H1 (cell line): Measurements from ENCODE around the gene WNT9A. TPM values are rescaled to one million over a fixed set of nuclear protein-coding genes. Genes with fewer than 3 reads are reported as not detected.

Source experiments
- CTCF ChIA-PET: fragments of 300-600 bp; sonication (Branson Sonifier 250); formaldehyde crosslinking; loops from one replicate; lab custom pipeline; 2021; ENCODE audit not compliant: partially characterized antibody; lab: Charles Lee
- POLR2A ChIA-PET: fragments of 300-600 bp; sonication (Branson Sonifier 250); formaldehyde crosslinking; loops from one replicate; lab custom pipeline; 2021; ENCODE audit warnings: inconsistent platforms; ENCODE audit not compliant: partially characterized antibody; lab: Charles Lee
- DNase-seq, 2 experiments: peaks; one replicate each; pipeline versions ENCODE4 v3.0.0 to v3.0.0-alpha.2; 2010 to 2022; ENCODE audit warnings: low spot score in 2 of 2, low read depth in 1 of 2, mixed read lengths in 1 of 2
- FAIRE-seq: peaks from 2 replicates; lab custom pipeline; 2011; peaks lifted over from hg19 to GRCh38; lab: Jason Lieb, UNC
- H2AFZ ChIP-seq: 2 replicates; pipeline ENCODE4 v1.8.1; 2012; ENCODE audit warnings: low read length, inconsistent platforms
- H2AK5ac ChIP-seq: 2 replicates; pipeline ENCODE4 v1.6.1; 2013; ENCODE audit warnings: low read depth, low read length
- H2BK120ac ChIP-seq: replicated peaks from 2 replicates; pipeline ENCODE3; 2013; ENCODE audit warnings: low read depth, low read length, inconsistent platforms
- H2BK12ac ChIP-seq: 2 replicates; pipeline ENCODE4 v1.6.1; 2013; ENCODE audit warnings: low read depth, low read length
- H2BK15ac ChIP-seq: 2 replicates; pipeline ENCODE4 v1.6.1; 2013; ENCODE audit warnings: low read length
- H2BK20ac ChIP-seq: 2 replicates; pipeline ENCODE4 v1.6.1; 2013; ENCODE audit warnings: low read length
- H2BK5ac ChIP-seq: 2 replicates; pipeline ENCODE4 v1.6.1; 2013; ENCODE audit warnings: low read depth, low read length
- H3K14ac ChIP-seq: 2 replicates; pipeline ENCODE4 v1.6.1; 2013; ENCODE audit warnings: inconsistent platforms; ENCODE audit not compliant: insufficient read length
- H3K18ac ChIP-seq: 2 replicates; pipeline ENCODE4 v1.6.1; 2013; ENCODE audit warnings: low read length; ENCODE audit errors: extremely low read depth
- H3K23ac ChIP-seq: 2 replicates; pipeline ENCODE4 v1.6.1; 2013; ENCODE audit warnings: inconsistent platforms; ENCODE audit not compliant: insufficient read length
- H3K23me2 ChIP-seq: 2 replicates; pipeline ENCODE4 v1.6.1; 2013; ENCODE audit warnings: low read depth, low read length
- H3K27ac ChIP-seq: 2 replicates; pipeline ENCODE4 v1.6.1; 2011; ENCODE audit warnings: low read depth, low read length, inconsistent platforms
- H3K27me3 ChIP-seq, 4 experiments: replicated peaks in 1 of 4; 1 replicate in 1 of 4; 2 replicates in 3 of 4; pipeline versions ENCODE4 v1.6.1 to v1.8.1; 2011 to 2013; ENCODE audit warnings: low read length in 3 of 4, mild to moderate bottlenecking in 3 of 4, inconsistent platforms in 2 of 4, mixed read lengths in 2 of 4, moderate library complexity in 1 of 4; ENCODE audit not compliant: control insufficient read depth in 3 of 4, insufficient read depth in 3 of 4; ENCODE audit errors: extremely low read depth in 1 of 4
- H3K36me3 ChIP-seq, 4 experiments: 2 replicates each; pipeline versions ENCODE4 v1.6.1 to v1.8.1; 2011 to 2013; ENCODE audit warnings: mild to moderate bottlenecking in 4 of 4, low read length in 3 of 4, moderate library complexity in 2 of 4, control low read depth in 1 of 4, inconsistent platforms in 1 of 4; ENCODE audit not compliant: insufficient read depth in 4 of 4, control insufficient read depth in 2 of 4
- H3K4ac ChIP-seq: replicated peaks from 2 replicates; pipeline ENCODE3; 2013; ENCODE audit warnings: low read length, low read depth, mixed read lengths, inconsistent platforms; ENCODE audit not compliant: insufficient read length
- H3K4me1 ChIP-seq, 4 experiments: replicated peaks in 1 of 4; 1 replicate in 1 of 4; 2 replicates in 3 of 4; pipeline versions ENCODE4 v1.6.1 to v1.8.1; 2011 to 2013; ENCODE audit warnings: low read length in 3 of 4, inconsistent platforms in 2 of 4, mixed read lengths in 1 of 4; ENCODE audit not compliant: insufficient read depth in 4 of 4, control insufficient read depth in 3 of 4
- H3K4me2 ChIP-seq, 2 experiments: 2 replicates each; pipeline versions ENCODE4 v1.6.1 to v1.8.1; 2011 to 2013; ENCODE audit warnings: low read depth in 2 of 2, low read length in 2 of 2, control low read depth in 1 of 2, inconsistent platforms in 1 of 2, mild to moderate bottlenecking in 1 of 2; ENCODE audit not compliant: insufficient read depth in 1 of 2
- H3K4me3 ChIP-seq, 4 experiments: fragments of 200-600, 300-600 bp in 1 of 4; sonication (generic), shearing (Covaris generic), sonication (Bioruptor Twin) in 1 of 4; 2 replicates each; pipeline versions ENCODE4 v1.5.1 to v1.8.1; 2011 to 2016; ENCODE audit warnings: low read length in 4 of 4, low read depth in 3 of 4, control low read depth in 2 of 4, inconsistent platforms in 2 of 4, mild to moderate bottlenecking in 2 of 4, mixed read lengths in 1 of 4, moderate library complexity in 1 of 4; ENCODE audit not compliant: insufficient read depth in 2 of 4; ENCODE audit errors: extremely low read depth in 1 of 4
- H3K56ac ChIP-seq: replicated peaks from 2 replicates; pipeline ENCODE3; 2013; ENCODE audit warnings: low read depth, mild to moderate bottlenecking, mixed read lengths, low read length, inconsistent platforms; ENCODE audit not compliant: insufficient read length
- H3K79me1 ChIP-seq: 2 replicates; pipeline ENCODE4 v1.6.1; 2013; ENCODE audit warnings: low read depth, low read length, control low read depth
- H3K79me2 ChIP-seq, 2 experiments: 2 replicates each; pipeline versions ENCODE4 v1.6.1 to v1.8.1; 2012 to 2013; ENCODE audit warnings: low read length in 2 of 2, mild to moderate bottlenecking in 2 of 2, inconsistent platforms in 1 of 2; ENCODE audit not compliant: insufficient read depth in 2 of 2, control insufficient read depth in 1 of 2
- H3K9ac ChIP-seq, 4 experiments: replicated peaks in 1 of 4; 1 replicate in 1 of 4; 2 replicates in 3 of 4; pipeline versions ENCODE4 v1.6.1 to v1.8.1; 2011 to 2013; ENCODE audit warnings: low read depth in 3 of 4, low read length in 3 of 4, control low read depth in 2 of 4, mild to moderate bottlenecking in 2 of 4, moderate library complexity in 2 of 4, inconsistent platforms in 1 of 4; ENCODE audit errors: extremely low read depth in 1 of 4
- H3K9me3 ChIP-seq, 2 experiments: 2 replicates each; pipeline versions ENCODE4 v1.6.1 to v1.8.1; 2012 to 2013; ENCODE audit warnings: mild to moderate bottlenecking in 2 of 2, moderate library complexity in 2 of 2, control low read depth in 1 of 2, inconsistent platforms in 1 of 2, low read depth in 1 of 2, low read length in 1 of 2, mixed read lengths in 1 of 2; ENCODE audit not compliant: insufficient read depth in 2 of 2
- H4K20me1 ChIP-seq, 2 experiments: replicated peaks in 1 of 2; 2 replicates each; pipeline versions ENCODE3 to v1.8.1; 2011 to 2013; ENCODE audit warnings: inconsistent platforms in 2 of 2, low read length in 2 of 2, mild to moderate bottlenecking in 1 of 2; ENCODE audit not compliant: insufficient read depth in 2 of 2, control insufficient read depth in 1 of 2
- H4K5ac ChIP-seq: 2 replicates; pipeline ENCODE4 v1.6.1; 2013; ENCODE audit warnings: low read length, low read depth, mixed read lengths, inconsistent platforms; ENCODE audit not compliant: insufficient read length
- H4K8ac ChIP-seq: 2 replicates; pipeline ENCODE4 v1.8.0; 2013; ENCODE audit warnings: mild to moderate bottlenecking, moderate library complexity, low read length, inconsistent platforms; ENCODE audit not compliant: insufficient read depth; ENCODE audit errors: extremely low read depth
- H4K91ac ChIP-seq: replicated peaks from 2 replicates; pipeline ENCODE3; 2013; ENCODE audit warnings: low read length, mixed read lengths, inconsistent platforms; ENCODE audit not compliant: insufficient read length
- EP300 ChIP-seq, 2 experiments: IDR thresholded peaks; 1 replicate in 1 of 2; 2 replicates in 1 of 2; pipeline ENCODE4 v1.6.1; 2011 to 2012; ENCODE audit warnings: low read depth in 2 of 2, low read length in 2 of 2, mild to moderate bottlenecking in 2 of 2, borderline replicate concordance in 1 of 2, inconsistent platforms in 1 of 2, moderate library complexity in 1 of 2
- FOSL1 ChIP-seq: IDR thresholded peaks from 2 replicates; pipeline ENCODE4 v1.6.1; 2011; ENCODE audit warnings: mild to moderate bottlenecking, low read depth, low read length, moderate library complexity; ENCODE audit not compliant: insufficient read depth
- JUN ChIP-seq: IDR thresholded peaks from 2 replicates; pipeline ENCODE4 v1.6.1; 2011; ENCODE audit warnings: low read depth, mild to moderate bottlenecking, improper control_type of control experiment, low read length
- KDM1A ChIP-seq: fragments of 200-600, 300-600 bp; sonication (generic); IDR thresholded peaks from 2 replicates; pipeline ENCODE4 v1.7.1; 2016; ENCODE audit warnings: mild to moderate bottlenecking, low read length, borderline replicate concordance
- KDM5A ChIP-seq: fragments of 200-600 bp; IDR thresholded peaks from 2 replicates; pipeline ENCODE4 v1.7.1; 2012; ENCODE audit warnings: mild to moderate bottlenecking, low read length, inconsistent platforms, mixed read lengths
- PHF8 ChIP-seq: fragments of 200-600 bp; sonication (generic); conservative IDR thresholded peaks from 2 replicates; pipeline ENCODE4 v1.7.1; 2012; ENCODE audit warnings: low read depth, mild to moderate bottlenecking, inconsistent platforms, low read length, moderate library complexity
- POLR2AphosphoS5 ChIP-seq: IDR thresholded peaks from 2 replicates; pipeline ENCODE4 v1.6.1; 2011; ENCODE audit warnings: low read depth, low read length
- RXRA ChIP-seq: IDR thresholded peaks from 2 replicates; pipeline ENCODE4 v1.6.1; 2011; ENCODE audit warnings: low read depth, mild to moderate bottlenecking, low read length, moderate library complexity; ENCODE audit not compliant: insufficient read depth
- SRF ChIP-seq: IDR thresholded peaks from 2 replicates; pipeline ENCODE4 v1.6.1; 2011; ENCODE audit warnings: mild to moderate bottlenecking, low read depth, low read length, moderate library complexity
- WGBS, 2 experiments: shearing (Covaris generic) in 1 of 2; methylation state at CpG; one replicate each; pipeline versions ENCODE4 v1.1.6 to v1.1.7; 2013 to 2015; ENCODE audit warnings: low lambda C conversion rate in 2 of 2, mixed read lengths in 2 of 2, inconsistent platforms in 1 of 2, low coverage in 1 of 2, missing lambda C conversion rate in 1 of 2; ENCODE audit not compliant: insufficient replicate concordance in 2 of 2, insufficient coverage in 1 of 2, insufficient read length in 1 of 2; ENCODE audit errors: extremely low coverage in 1 of 2, missing lambda C conversion rate in 1 of 2; 5-methylcytosine and 5-hydroxymethylcytosine counted together
- polyA plus RNA-seq, 7 experiments: library from polyadenylated mRNA; depleted of rRNA in 3 of 7; stranded (reverse) in 5 of 7; unstranded in 2 of 7; fragments of >200 nt in 5 of 7; fragments of 200-250 nt in 2 of 7; gene quantifications; 1 replicate in 5 of 7; 2 replicates in 1 of 7; 4 replicates in 1 of 7; pipeline versions ENCODE4 v1.2.1 to v1.2.3, GENCODE V29; 2011 to 2013; ENCODE audit warnings: missing spikeins in 2 of 7, mixed read lengths in 2 of 7
- total RNA-seq: library from RNA; stranded (reverse); fragmentation: NEBNext Ultra II Directional; extraction: Animal tissue kit (Norgen Biotek cat#: 25700); gene quantifications from 2 replicates; pipeline ENCODE4 v1.2.1, GENCODE V29; 2021

The WNT9A gene
- total and polyA plus RNA-seq, 2 of the 8 experiments (the other 6 are each of a cell fraction or from before 2014, with no cell fraction given), result 1.1 to 1.5 TPM

- H2BK120ac ChIP-seq, result no peak overlapping the region
- no peak overlapping the region for H2BK5ac ChIP-seq
- no peak overlapping the region for H3K14ac ChIP-seq
- H4K8ac ChIP-seq, result no peak overlapping the region
- no peak overlapping the region for H3K18ac ChIP-seq
- H4K91ac ChIP-seq, result no peak overlapping the region
- H3K4me1 ChIP-seq, result no peaks in the 10 kb centered on the region
- no peak for TF ChIP-seq JUN
- no peak for TF ChIP-seq POLR2AphosphoS5
- TF ChIP-seq RXRA, result no peak
- TF ChIP-seq FOSL1, result no peak
- TF ChIP-seq KDM5A, result no peak
- no peak for TF ChIP-seq PHF8
- TF ChIP-seq KDM1A, result no peak
- TF ChIP-seq EP300 (IDR thresholded peaks at IDR 0.05; ENCODE audit: borderline replicate concordance in 1 of 2, low read depth in 2 of 2, low read length in 2 of 2), result no peak
- TF ChIP-seq SRF, result no peak
- no peak overlapping the region for H3K56ac ChIP-seq
- no peak overlapping the region for H2BK20ac ChIP-seq
- H3K9ac ChIP-seq, result no peak overlapping the region
- H2AFZ ChIP-seq, result no peak overlapping the region
- no peak overlapping the region for H3K27ac ChIP-seq
- peaks cover 0 to 5% (median 3%) of the 10 kb centered on the region in 4 experiments; a peak in 4 of 7 replicates for H3K27me3 ChIP-seq
- no peak overlapping the region for H2BK15ac ChIP-seq
- peaks cover 0 to 3% of the 10 kb centered on the region in 2 experiments; a peak in 1 of 4 replicates for H3K9me3 ChIP-seq
- no peaks in the 10 kb centered on the region for H3K79me1 ChIP-seq
- CTCF ChIA-PET, result interaction anchor here (1.2 to 3.2 kb wide), 2 partner anchors 10 to 12 kb away, joined by 3 to 19 read pairs; partner anchors contain the start of gene WNT3A
- H3K4me2 ChIP-seq, result no peak overlapping the region
- WGBS, 2 experiments, result 71% methylated on average over 7 of the region's 7 CpGs; no CpG with 5 or more reads in 1 of the 2 experiments
- no peaks in the 10 kb centered on the region for H4K20me1 ChIP-seq
- no peaks in the 10 kb centered on the region for H3K23me2 ChIP-seq
- no peaks in the 10 kb centered on the region for H3K36me3 ChIP-seq
- POLR2A ChIA-PET, result no interaction called here
- no peak for DNase-seq
- H4K5ac ChIP-seq, result no peak overlapping the region
- no peak overlapping the region for H3K4me3 ChIP-seq
- no peak overlapping the region for H2AK5ac ChIP-seq
- no peaks in the 10 kb centered on the region for H3K79me2 ChIP-seq
- no peak overlapping the region for H3K4ac ChIP-seq
- no peak overlapping the region for H3K23ac ChIP-seq
- H2BK12ac ChIP-seq, result no peak overlapping the region
- no peak for FAIRE-seq
Measured at GRCh38 chr1:227994632-227995300, 47.0 kb upstream of the WNT9A start.
